Amniotic epithelial cell (primary cell): ENCODE data around the gene CPNE9.
A peak's percentile ranks its signal among the peaks of the same experiment; 100 is the strongest.

Source experiments
- DNase-seq: peaks from one replicate; pipeline ENCODE4 v3.0.0-alpha.2; 2010; ENCODE audit warnings: low read depth

The CPNE9 gene, protein sequence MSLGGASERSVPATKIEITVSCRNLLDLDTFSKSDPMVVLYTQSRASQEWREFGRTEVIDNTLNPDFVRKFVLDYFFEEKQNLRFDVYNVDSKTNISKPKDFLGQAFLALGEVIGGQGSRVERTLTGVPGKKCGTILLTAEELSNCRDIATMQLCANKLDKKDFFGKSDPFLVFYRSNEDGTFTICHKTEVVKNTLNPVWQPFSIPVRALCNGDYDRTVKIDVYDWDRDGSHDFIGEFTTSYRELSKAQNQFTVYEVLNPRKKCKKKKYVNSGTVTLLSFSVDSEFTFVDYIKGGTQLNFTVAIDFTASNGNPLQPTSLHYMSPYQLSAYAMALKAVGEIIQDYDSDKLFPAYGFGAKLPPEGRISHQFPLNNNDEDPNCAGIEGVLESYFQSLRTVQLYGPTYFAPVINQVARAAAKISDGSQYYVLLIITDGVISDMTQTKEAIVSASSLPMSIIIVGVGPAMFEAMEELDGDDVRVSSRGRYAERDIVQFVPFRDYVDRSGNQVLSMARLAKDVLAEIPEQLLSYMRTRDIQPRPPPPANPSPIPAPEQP

DNA sequence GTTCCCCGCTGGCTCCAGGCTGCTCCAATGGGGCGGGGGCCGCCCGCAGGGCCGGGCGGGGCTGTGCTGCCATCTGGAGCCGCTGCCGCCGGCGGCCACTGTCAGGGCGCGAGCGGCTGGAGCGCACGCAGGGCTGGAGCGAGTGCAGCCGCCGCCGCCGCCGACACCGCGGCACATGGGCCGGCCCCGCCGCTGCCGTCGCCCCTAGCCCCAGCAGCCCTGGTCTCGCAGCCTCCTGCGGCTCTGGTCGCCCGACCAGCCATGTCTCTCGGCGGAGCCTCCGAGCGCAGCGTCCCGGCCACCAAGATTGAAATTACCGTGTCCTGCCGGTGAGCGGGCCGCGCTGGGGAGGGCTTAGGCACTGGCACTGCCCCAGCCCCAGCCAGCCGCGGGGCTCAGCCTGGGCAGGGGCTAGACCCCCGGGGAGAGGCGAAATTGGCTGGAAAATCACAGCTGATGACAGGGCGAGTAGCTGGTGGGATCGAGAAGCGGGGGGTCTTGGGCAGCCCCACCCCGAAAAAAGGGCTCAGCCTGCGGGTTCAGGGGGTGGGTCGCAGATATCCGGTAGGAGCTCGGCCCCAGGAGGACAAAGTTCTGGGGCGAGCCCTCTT, at the start of gene CPNE9:
Gene CPNE9, plus strand, starts transcription at position 98 of the 611 bp plus-strand sequence. Its CDS starts 164 bp downstream, at position 262.
- no peak for DNase-seq

DNA sequence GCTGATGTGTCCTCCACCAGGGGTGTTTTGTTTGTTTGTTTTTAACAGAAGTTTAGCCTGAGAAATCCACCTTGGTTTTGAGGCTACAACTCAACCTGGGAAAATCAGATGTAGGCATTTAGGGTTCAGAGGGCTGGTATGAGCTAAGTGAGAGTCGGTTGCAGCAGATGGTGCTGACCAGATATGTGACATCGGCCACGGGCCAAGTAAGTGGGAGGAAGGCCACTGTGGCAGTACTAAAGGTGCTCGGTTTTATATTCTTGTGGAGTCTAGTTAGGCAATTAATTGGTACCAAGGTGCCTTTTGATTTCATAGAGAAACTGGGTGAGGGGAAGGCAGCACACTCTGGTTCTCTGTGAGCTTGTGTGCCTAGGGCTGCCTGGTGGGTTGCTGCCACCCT, 43.8 kb upstream of the CPNE9 start:
- no peak for DNase-seq

DNA sequence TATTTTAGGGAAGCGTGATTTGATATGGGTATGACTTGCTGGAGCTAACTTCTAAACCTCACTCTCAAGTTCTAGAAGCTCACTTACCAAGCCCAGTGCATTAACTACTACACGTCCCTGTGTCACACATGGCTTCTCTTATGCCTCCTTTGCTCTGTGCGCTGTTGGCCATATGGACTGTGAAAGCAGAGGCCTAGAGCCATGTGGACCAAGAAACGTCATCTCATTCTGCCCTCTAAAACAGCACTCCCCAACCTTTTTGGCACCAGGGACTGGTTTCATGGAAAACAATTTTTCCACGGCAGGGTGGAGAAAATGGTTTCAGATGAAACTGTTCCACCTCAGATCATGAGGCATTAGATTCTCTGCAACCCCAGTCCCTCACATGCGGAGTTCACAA, 42.7 kb upstream of the CPNE9 start:
- DNase-seq: no peak

DNA sequence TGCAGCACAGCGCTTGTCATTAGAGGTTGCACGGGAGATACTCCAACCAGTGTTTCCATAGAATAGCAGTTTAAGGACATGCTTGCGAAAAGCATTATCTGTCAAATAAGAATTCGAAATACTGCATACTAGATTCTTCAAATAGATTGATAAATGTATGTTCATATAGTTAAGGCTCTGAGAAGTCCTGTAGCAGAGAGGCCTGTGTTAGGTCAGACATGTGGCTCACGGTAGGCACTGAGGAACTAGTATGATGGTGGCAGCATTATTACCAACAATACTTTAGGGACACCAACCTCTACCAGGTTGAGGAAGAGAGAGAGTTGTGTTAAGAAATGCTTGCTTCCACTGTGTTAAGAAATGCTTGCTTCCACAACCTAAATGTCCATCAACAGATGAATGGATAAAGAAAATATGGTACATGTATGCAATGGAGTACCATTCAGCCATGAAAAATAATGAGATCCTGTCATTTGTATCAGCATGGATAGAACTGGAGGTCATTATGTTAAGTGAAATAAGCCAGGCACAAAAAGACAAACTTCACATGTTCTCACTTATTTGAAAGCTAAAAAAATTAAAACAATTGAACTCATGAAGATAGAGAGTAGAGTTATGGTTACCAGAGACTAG, 39.4 kb upstream of the CPNE9 start:
- no peak for DNase-seq

DNA sequence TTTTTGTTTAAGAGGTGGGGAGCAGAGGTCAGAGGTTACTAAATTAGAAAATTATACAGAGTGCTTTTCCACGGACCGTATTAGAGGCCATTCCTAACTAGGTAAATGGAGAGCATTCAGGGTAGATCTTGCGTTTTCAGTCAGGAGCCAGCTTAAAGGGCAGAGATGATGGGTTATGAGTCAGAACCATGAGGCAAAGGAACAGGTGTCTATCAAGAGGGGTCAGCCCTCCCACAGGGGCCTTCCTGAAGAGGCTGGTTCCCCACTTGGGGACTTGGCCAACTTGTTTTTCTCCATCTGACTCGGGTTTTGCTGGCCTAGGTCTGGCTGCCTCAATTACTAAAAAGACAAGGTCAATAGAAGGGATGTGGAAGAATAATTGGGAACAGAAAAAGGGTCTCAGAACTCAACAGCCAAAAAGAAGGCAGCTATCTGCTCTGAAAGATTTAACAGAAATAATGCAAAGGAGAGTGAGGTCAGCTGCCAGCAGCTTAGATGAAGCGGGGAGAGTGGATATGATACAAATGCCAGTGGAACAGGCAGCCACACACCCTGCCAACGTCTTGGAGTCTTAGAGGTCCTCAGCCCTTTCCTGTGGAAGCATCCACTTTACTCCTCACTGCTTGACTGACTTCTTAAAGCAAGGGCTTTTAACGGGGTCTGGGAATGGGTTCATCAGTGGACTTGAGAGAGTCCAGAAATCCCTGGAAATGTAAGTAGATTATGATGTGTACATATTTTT, 36.8 kb upstream of the CPNE9 start:
- DNase-seq: no peak

DNA sequence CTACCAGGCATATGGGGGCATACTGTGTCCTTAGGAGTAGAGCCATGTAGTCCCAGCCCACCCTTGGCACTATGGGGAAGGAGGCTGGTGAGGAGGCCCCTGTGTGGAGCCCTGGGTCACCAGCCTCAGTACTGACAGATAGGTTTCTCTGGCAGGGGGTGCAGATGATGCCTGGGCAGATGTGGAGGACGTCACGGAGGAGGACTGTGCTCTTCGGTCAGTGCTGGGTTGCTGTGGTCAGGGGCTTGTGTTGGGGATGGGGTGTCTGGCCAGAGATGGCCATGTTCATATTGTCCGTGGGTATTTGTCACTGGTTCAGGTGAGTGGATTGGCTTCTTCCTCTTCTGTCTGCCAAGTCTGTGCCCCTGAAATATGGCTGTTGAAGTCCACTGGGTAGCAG, 34.4 kb upstream of the CPNE9 start:
- DNase-seq: no peak

DNA sequence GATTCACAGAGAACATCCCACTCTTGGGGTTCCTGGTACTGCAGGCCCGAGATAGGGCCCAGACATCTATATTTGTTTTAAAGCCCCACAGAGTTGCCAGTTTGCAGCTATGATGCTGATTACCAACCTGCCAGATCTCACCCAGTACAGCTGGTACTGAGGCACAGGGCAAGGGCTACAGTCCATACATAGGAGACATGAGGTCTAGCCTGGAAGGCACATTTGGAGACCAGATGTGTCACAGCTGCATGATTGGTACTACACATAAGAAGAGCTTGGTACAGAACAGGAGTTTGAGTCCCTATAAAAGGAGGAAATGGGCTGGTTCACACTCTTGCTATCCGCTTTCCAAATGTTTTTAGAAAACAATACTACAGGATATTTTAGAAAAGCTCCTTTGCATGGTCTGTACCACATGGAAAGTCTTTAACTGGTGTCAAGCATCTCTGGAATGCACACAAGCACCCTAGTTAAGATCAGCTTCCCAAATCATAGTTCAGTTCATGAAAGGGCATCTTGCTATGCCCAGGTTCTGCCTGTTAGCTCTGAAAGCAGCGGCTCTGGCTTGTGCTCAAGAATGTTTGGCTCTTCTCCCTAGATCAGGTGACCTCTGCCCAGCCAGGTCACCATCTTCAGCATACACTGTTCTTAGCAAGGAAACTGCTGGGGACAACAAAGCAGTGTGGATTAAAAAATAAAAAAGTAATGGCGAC, 33.8 kb upstream of the CPNE9 start:
- DNase-seq: peak; percentile 55

DNA sequence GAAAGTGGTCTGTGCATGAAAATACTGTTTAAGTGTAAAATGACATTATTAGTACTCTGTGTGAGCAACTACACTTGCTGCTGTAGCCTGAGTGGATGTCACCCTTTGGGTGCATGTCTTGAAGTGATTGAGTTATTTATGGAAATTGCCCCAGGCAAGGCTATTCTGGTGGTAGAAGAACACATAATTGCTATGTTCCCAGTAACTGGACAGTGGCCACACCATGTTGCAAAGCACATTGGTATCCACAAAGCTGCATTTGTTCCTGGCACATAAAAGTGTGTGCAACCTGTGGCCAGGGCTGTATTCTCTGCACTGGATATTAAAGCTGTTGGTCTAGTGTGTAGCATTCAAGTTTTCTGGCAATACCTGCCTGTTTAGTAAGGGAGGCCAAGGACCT, 30.6 kb upstream of the CPNE9 start:
- no peak for DNase-seq

DNA sequence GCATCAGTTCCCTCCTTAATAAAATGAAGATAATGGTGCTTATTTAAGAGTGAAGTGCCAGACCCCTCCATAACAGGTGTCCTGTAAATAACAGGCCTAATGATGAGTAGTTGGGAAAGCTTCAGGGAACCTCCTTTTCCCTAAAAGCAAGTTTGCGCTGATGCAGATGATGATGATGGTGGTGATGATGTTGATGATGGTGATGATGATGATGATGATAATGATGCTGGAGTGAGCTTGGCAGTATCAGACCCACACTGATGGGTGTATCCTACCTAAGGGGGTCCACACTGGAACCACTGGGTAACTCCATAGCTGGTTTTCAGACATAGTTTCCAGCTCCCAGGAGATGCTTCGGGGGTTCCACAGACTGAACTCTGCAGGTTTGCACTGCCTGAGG, 29.9 kb upstream of the CPNE9 start:
- DNase-seq: no peak

DNA sequence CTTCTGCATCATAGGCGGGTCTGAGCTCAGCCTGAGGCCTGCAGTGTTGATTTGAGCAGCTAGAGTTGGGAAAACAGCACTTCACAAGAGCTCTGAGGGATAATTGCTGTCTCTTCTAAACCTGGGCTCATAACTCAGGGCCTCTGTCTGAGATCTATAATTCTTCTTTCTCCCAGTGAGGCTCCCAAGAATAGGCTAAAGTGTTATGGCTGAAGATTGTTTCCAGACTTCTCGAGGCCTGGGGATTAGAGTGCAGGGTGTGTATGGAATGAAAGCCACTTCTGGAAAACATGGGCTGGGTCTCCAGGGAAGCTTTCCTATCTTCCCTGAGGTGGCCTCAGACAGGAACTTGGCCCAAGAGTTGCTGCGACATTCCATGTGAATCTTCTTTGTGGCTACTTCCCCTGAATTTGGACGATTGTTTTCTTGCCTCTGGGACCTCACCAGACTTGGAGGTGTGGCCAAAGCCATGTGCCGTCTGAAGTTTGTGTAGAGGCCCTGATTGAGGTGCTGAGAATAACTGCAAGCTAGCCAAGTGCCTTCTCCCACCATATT, 27.8 kb upstream of the CPNE9 start:
- DNase-seq: no peak

DNA sequence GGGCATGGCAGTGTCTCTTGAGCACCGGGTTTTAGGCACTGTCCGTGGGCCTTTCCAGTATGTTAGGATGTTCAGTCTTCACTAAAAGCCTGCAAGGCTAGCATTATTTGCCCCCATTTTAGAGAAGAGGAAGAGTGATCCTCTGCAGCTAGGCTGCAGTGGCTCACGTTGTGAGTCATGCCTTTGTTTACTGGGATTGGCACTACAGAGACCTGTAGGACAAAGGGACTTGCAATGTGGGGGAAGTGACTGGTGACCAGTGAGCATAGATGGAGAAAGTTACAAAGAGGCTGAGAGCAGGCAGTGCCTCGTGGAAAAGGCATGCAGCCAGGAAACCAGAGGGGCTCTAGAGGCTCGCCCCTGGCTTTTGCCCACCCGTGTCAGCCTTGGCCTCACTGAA, 26.8 kb upstream of the CPNE9 start:
- DNase-seq: no peak

DNA sequence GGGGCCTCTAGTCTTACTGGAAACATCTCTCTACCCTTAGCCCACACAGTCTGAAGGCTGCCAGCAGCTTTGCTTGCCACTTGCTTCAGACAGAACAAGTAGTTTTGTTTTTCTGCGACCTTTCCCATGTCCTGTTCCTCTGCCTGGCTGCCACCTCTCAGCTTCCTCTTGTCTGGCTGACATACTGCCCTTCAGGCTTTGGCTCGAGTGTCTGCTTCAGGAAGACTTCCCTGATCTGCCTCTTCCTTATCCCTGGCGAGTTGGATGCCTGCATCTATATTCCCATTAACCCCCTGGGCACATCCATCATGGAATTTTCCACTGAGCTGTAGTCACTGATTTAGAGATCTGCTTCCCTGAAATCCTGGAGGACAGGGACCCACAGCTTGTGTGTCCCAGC, 25.1 kb upstream of the CPNE9 start:
- DNase-seq: no peak

DNA sequence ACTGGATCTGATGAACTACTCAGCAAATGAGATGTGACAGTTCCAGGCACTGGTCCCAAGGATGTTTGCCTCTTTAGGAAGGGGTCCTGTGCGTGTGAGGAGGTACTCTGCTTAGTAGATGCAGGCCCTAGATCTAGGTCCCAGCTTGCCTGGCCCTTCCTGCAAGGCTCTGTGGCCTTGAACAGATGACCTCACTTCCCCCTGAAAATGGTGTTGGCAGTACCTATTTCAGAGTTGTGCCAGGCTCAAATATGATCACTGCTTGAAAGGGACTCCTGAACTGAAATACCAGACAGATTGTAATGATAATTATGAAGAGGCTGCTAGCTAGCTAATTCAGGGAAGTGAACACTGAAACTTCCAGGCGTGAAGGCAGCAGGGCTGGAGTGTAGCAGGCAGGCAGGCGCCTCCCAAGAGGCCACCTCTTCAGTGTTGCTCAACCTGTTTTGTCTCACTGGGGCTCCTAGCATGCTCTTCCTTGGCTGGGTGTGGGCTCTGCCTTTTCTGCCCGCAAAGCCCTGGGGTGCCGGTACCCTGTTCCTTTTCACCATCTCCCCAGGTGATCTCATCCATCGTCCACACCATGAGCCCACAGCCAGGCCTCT, 24.1 kb upstream of the CPNE9 start:
- DNase-seq: no peak

DNA sequence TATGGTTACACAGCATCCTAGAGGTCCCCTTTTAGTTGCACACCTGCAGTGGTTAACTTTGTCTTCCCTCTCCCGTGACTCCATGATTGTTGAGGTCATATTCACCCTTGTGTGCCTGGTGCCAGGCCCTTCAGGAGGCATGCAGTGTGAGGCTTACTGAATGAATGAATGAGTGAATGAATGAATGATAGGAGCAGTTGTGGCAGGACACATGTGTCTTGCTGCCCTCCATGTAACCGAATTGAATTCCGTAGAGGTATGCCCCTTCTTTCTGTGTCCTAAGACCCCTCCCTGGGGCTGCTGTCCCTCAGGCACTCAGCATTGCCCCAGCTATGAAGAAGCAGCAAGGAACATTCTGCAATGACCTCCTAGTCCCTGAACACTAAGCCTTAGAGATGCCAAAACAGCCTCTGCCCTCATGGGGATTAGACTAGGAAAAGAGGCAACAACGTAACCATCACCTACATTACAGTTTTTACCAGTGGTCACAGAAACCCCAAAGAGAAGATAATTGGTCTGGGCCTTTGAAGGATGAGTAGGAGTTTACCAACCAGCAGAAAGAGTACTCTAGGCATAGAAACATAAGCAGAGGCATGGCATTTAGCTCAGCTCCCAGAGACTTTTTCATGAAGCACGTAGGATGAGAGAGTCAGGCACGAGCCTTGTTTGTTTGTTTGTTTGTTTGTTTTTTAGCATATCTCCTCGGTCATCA, 22.5 kb upstream of the CPNE9 start:
- no peak for DNase-seq

DNA sequence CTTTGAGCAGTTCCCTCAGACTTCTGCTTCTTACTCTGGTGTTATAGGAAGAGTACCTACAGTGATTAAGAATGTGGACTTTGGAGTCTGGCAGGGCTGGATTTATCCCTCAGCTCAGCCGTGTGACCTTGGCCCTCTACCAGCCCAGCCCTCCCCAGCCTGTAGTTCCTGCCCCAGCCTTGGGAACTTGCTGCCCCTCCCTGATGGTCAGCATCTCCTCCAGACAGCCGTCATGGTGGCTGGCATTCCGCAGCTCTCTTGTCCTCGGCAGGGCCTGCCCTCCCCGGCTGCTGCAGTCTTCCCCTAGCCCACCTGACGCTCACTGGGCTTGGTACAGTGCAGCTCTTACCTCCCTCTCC, 21.9 kb upstream of the CPNE9 start:
- no peak for DNase-seq

DNA sequence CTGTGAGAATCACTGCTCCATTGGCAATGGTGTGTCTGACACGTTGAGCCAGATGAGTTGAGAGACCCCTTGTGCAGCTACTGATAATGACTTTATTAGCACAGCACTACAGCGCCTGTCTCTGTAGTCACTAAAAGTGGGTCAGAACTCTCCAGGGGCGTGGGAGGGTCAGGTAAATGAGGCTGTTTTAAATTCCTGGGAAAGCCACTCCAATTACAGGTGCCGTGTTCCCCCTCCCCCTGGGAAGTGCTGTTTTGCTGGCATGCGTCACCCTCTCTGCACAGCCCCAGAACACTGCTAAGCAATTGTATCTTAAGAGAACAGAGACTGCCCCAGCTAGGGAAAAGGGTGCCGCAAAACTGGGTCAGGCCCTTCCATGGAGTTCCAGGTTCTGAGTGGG, 21.5 kb upstream of the CPNE9 start:
- DNase-seq: no peak

DNA sequence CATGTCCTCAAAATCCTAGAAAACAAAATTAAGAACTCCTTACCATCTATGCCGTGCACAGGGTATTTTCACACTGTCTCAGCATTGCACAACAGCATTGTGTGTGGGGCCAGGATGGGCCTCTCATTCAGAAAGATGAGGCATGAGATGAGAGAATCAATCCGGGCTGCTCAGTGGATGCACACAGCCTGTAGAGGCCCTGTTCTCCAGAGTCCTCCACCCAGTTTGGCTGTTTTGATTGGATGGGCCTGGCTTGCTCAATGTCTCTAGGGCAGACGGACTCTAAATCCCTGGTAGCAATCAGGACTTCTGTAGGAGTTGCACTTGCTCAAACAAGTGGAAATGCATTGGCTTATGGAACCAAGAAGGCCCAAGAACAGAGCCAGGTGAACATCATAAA, 20.2 kb upstream of the CPNE9 start:
- DNase-seq: peak; percentile 74

DNA sequence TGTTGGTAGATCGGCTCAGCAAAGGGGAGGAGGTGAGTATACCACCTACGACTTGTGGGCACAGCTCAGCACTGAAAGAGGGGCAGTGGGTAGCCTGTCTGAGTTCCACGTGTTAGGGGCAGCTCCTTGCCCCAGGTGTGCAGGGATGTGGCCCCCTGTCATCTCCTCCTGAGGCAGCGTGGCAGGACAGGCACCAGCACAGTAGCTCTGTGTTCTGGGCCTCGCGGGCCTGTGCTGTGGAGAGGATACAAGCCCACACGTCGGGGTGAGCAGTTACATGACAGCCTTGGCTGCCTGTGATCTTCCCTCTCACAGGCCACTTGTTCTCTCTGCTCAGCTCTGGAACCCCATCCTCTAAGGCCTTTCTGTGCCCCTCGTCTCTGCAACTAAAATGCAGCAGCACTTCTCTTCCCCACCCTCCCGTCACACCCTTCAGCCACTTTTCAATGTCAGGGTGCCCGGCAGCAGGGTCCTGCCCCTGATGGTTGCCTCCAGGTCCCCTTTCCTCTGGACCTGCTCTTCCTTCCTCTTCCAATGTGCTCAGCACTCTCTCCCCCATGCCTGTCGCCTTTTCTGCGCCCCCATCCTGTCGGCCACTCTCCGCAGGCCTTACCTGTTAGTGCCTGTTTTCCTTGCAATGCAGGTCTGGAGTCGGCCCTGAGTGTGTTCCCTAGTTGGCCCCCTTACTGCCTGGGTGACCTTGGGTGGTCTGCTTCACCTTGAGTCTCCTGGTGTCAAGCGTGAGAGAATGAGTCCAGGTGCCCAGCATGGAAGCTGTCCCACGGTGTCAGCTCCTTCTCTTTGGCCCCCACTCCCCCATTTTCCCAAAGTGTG, 18.2 kb upstream of the CPNE9 start:
- DNase-seq: no peak

DNA sequence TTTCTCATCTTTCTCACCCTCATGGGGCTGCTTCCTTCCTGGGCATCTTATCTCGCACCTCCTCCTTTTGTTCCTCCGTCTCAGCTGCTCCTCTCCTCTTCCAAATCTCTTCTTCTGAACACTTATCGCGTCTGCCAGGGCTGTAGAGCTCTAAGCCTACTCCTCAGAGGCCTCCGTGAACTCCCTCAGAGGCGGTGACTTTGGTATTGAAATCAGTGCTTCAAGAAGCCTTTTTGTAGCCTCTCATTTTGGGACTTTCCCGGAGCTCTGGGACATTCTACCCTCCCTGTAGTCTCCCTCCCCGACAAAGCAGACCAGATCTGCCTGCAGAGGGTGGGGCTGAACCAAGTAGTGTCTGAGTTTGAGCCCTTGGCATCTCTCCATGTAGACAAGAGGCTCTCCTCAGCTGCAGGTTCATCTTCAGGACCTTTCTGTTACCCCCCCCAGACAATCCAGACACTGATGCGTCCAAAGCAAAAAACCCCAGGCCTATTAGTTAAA, 17.5 kb upstream of the CPNE9 start:
- no peak for DNase-seq
